Limb (tissue), 2 donors: ENCODE measurements around the gene VPS37C.
"Not testable (repeated sequence)": the region's sequence is repeated elsewhere in the genome, so short reads cannot be mapped to it uniquely, and the experiment has no call there.

Source experiments
- DNase-seq, 2 donors: peaks; one replicate each; pipeline ENCODE4 v3.0.0-alpha.2; 2016; ENCODE audit errors: extremely low spot score in 2 of 2

VPS37C gene

DNA sequence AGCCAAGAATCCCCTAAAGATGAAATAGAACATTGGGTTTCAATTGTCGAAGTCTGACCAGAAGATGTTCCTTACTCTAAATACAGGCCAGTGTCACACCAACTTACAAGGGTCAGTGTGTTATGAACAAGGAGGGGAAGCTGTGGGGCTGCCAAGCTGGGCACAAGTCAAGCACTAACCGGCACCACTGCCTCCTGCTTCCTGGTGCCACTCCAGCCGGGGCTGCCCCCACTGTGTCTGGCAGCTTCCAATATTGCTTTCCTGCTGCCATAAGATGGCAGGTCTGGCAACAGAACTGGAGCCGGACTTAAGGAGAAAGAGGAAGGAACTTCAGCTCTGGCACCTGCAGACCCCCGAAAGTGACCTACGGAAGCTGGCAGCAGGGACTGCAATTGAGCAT lies 13.7 kb upstream of the VPS37C start:
- DNase-seq = no peak

DNA sequence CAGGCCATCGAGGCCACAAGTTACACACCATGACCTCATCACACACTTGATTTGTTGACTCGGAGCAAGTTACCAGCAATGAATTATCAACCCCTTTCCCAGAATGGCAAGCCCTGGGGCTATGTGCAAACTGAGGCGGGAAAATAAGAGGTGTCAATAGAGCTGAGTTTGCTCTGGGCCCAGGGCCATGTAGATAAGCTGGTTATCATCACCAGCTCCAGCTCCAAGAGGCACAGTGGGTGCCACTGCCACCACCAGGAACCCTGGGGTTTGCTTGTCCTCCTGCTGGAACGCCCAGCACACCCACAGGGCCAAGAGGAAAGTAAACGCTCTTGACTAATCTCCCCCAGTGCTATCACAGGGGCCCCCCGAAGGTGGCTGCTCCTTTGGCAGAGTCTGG lies 13.0 kb upstream of the VPS37C start:
- DNase-seq = peak in 1 of 2 donors; percentile 18

DNA sequence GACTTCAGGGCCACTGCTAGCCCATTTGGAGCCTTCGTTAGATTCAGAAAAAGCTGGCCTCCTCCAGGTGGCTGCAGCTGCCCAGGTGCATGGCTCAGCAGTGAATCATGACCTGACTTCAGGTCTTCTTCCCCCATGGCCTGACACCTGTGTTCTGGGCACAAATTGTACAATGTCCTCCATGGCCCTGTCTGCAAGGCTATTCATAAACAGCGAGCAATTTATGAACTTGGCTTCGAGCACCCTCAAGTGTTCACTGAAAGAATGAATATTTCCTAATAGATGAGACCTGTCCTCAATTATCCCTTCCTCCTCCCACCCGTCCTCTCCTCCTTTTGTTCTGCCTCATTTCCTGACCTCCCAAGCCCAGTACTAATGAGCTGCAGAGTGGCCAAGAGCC lies 12.2 kb upstream of the VPS37C start:
- no peak for DNase-seq

DNA sequence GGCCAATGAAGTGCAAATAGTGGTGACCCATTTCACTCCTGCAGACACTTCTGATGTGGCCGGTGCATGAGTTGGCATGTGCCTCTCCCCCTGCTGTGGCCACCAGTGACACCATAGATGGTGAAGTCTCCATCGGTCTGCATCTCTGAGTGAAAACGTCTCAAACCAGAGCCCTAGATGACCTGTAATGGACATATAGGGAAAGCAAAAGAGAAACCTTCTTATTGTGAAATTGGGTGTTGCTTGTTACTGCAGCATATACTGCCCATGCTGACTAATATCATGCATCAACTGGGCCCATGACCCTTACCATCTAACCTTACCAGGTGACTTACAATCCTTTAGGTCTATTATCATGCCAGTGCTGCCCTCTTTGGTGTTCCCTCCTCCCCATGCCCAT lies 11.7 kb upstream of the VPS37C start:
- no peak for DNase-seq

DNA sequence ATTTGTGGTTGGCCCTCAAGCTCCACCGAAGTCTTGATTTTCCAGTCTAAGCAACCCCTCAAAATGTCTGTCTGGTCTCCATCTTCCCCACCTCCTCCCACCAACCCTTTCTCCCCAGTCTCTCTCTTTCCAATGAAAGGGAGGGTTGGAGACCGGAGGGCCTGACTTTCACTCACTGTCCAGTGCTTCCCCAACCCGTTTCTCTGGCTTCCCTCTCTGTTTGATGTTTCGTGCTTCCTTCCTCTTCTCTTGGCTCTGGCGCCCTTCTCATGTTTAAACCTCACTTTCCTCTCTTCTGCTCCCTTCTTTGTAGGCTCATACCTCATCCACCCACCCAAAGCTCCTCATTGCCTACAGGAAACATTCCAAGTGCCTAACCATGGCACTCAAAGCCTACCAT lies 11.1 kb upstream of the VPS37C start:
- no peak for DNase-seq

DNA sequence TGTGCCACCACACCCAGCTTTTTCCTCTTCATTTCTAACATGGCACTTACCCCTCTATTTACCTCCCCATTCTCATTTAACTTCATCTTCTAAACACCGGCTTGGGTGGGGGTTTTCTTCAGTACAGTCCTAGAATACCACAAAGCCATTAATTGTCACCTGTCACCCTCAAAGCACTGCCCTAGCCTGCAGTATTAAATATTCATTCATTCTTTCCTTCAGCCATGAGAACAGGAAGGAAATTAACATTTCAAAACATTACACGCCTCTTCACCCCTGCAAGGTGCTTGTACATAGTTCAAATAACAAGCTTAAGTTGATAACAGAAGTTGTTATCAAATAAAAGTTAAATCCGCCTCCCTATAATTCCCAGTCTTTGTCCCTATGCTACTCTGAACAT lies 10.7 kb upstream of the VPS37C start:
- no peak for DNase-seq

DNA sequence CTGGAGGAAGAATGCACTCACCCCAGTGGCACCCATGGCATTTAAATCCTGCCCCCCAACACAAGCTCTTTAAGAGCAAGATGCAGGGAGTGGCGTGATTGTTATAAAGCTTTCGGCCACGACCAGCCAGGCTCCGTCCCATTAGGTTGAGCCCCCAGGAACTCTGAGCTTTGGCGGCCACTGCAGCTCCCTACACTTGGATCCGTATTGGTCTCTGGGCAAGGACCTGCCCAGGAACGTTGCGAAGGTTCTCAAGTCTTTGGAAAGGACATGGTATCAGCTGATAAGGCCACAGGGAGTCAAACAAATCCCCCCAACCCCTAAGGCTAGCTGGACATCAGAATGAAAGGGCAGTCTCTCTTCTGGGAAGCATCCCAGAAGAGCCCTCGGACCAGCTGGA lies 9.3 kb upstream of the VPS37C start:
- no peak for DNase-seq

DNA sequence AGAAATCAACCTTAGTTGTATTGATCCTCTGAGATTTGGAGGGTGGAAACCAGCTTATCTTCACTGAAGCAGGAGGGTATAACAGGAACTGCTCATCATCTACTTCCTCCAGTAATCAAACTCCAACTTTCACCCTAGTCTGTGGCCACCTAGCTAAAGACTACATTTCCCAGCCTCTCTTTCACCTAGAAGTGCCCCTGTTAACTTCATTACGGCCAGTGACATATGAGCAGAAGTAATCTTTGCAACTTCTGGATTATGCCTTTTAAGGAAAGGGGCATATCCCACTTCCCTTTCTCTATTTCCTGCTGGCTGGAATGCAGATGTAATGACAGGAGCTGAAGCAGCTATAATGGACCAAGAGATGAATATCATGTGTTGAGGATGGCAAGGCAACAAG lies 7.6 kb upstream of the VPS37C start:
- no peak for DNase-seq

DNA sequence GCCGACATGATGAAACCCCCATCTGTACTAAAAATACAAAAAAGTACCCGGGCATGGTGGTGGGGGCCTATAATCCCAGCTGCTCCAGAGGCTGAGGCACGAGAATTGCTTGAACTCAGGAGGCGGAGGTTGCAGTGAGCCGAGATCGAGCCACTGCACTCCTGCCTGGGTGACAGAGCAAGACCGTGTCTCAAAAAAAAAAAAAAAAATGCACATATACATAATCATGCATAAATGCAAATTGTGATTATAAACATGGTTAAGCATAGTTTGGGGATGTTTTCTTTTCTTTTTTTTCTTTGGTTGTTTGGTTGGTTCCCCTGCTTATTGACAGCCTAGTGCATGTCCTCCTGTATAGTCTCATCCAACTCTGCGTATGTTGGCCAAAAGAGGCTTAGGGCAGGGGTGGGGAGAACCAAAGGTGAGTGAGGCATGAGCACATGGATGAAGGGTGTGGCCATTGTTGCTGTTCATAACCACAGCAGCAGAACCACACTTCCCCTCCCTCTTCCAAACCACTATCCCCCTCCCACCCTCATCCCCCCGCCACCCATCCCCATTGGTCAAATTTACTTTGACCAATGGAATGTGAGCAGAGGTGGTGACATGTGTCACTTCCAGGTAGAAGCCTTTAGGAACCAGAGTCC lies 6.9 kb upstream of the VPS37C start:
- no peak for DNase-seq

DNA sequence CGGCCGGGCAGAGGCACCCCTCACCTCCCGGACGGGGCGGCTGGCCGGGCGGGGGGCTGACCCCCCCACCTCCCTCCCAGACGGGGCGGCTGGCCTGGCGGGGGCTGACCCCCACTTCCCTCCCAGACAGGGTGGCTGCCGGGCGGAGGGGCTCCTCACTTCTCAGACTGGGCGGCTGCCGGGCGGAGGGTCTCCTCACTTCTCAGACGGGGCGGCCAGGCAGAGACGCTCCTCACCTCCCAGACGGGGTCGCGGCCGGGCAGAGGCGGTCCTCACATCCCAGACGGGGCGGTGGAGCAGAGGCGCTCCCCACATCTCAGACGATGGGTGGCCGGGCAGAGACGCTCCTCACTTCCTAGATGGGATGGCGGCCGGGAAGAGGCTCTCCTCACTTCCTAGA lies 5.1 kb upstream of the VPS37C start:
- DNase-seq = not testable (repeated sequence)

DNA sequence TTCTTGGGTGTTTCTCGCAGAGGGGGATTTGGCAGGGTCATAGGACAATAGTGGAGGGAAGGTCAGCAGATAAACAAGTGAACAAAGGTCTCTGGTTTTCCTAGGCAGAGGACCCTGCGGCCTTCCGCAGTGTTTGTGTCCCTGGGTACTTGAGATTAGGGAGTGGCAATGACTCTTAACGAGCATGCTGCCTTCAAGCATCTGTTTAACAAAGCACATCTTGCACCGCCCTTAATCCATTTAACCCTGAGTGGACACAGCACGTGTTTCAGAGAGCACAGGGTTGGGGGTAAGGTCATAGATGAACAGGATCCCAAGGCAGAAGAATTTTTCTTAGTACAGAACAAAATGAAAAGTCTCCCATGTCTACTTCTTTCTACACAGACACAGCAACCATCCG lies 4.6 kb upstream of the VPS37C start:
- not testable (repeated sequence) for DNase-seq

DNA sequence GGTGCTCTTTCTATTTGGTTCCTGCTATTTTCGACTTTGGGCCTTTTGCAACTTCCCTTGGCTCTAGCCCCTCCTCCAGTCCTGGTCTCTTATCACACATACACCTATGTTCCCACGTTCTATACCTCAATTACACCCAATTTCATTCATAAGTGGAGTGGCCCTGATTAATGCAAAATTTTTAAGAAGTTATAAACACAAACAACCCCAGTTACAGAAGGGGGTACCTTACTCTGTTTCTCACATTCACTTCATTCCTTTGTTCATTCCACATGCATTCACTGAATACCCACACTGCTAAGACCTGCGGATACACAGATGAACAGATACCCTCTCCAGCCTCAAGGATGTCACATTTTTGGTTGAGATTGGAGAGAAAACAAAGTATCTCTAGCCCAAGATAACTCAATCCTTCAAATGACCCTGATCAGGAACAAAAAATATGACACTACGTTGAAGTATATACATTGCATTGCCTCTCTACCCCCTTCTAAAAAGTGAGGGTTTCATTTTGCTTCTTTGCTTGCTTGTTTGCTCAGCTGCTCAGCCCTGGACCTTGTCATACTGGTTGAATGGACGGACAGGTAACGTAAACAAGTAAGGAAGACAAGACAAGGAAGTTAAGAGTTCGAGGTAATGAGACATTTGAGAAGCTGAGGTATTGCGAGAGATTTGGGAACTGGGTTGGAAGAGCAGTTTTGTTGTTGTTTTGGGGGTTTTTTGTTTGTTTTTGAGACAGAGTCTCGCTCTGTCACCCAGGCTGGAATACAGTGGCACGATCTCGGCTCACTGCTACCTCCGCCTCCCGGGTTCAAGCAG lies 3.6 kb upstream of the VPS37C start:
- DNase-seq = no peak

DNA sequence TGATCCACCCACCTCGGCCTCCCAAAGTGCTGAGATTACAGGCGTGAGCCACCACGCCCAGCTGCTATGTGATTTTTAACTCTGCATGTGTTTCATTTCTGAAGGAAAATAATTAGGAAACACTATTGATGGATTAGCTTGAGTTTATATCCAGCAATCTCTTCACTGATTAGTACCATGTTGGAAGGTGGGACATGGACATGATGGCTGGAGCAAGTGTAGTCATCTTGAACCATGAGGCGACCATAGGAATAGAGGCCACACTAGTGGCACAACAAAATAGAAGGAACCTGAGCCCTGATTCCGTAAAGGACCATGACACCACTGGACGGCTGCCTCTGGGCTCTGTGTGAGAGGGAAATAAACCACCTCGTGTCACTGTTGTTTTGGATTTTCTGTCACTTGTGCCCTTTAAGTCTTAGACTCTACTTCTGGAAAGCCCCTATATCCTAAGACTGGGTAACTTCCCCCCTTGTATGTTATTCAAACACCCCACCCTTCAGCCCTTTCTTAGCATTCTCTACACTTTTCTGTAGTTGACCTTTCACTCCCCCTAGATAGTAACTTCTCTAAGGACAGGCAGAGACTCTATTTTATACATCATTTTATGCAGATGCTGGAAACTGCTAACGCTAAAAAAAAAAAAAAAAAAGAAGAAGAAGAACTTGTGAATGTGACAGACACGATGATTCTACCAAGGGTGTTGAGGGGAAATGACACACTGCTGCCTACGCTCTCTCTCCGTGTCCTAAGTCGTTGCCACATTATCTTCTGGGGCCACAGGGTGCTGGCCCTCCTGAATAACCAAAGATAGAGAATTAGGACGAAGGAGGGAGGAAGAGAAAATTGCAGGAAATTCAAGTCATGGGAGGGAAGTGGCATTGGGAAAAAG lies 2.7 kb upstream of the VPS37C start:
- no peak for DNase-seq

DNA sequence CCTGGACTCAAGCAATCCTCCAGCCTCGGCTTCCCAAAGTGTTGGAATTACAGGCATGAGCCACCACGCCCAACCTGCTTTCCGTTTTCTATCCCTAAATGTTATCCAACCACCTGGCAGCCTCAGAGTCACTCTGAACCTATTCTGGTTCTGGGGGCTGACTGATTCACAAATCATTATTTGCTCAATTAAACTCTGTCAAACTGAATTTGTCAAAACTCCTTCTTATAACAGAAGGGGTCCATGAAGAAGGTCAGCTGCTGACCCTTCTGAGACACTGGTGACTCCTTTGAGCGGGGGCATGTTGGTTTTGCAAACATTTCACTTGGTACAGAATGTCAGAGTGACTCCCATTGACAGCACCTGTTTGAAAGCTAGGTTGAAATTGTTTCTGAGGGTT lies 1.8 kb upstream of the VPS37C start:
- DNase-seq = no peak

DNA sequence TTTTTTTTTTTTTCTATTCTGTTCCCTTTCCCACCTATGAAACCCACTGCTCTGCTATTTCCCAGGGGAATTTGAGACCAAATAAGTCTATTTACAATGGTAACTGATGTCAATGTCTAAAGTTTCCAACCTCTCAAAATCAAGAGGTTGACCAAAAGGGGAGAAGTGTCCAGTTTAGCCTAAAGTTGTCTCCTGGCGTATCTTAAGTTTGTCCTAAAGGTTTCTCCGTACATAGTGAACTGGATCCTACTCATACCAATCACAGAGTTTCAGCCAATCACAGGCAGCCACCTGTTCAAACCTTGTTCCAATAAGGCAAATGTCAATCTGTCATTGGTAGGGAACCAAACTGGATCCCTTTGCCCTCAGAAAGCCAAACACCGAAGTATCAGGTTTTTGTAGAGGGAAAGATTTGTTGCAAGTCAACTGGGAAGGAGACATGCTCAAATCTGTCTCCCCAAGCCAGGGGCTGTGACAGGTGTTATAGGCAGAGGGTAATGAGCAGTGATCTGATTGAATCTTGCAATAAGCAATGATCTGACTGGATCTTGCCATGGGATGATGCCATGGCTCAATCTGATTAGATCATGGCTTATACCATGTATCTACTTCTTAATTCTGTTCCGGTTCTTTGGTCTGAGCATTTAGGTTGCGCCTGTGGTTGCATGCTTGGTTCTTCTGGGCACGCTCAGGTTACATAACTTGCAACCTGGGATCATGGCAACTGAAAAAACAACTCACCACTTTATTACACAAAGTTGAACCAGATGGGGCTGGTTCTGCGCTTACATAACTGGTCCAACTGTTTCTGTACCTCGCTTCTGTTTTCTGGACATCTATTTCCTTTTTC lies 1.1 kb upstream of the VPS37C start:
- peak in 1 of 2 donors; percentile 32 for DNase-seq

DNA sequence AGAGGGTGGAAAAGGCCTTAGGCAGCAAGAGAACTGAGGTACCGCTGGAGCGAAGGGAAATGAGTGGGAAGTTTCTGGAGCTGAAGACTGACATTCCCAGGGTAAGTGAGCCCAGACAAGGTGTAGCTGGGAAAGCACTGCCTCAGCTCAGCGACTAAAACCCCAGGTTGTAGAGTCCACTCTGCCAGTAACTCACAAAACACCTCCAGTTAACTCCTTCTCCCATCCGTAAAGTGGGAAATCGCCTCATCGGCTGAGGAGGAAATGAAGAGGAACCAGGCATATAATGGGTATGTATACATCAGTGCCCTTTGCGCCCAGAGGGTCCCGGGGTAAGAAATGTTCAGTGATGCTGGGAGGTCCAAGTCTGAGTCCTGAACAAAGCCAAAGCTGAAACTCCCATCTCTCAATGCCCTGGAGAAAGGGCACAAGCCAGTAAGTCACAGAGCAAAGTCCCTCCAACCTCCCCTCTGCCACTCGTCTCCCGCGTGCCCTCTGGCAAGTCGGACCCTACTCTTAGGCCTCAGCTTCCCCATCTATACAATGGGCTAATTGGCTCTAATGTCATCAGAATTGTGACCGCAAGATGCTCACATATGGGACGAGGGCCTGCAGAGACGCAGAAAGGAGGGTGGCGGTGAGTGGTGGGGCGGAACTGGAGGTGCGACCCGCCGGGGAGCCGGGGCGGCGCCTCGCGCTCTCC lies 588 bp downstream of the VPS37C start:
- DNase-seq = no peak

DNA sequence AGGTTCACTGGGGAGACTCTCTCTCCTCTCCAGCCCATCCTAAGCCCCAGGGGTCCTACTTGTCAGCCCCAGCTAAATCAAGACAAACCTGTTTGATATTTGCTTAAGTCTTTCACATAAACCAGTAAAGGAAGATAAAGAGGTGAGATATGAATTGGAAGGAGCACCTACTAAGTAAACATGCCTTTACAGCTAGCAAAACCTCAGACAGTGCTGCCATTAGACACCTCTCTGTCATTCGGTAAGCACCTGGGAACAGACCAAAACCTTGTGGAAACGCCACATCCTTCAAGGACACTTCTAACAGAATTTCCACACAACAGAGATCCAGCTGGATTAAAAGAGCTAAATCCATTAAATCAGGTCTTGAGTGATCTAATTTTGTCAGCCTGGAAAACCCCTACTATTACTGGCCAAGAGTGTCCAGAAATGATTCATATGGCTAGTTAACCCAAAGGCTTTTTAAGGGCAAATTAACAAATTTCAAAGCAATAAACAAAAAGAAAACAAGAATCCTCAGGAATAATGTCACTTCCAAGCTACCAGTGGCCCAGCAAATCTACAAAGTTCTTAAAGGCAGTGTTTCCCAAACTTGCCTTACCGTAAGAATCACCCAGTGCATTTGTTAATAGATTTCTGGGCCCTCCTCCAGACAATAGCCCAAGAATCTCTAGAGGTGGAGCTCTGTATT lies 2.4 kb downstream of the VPS37C start:
- no peak for DNase-seq

DNA sequence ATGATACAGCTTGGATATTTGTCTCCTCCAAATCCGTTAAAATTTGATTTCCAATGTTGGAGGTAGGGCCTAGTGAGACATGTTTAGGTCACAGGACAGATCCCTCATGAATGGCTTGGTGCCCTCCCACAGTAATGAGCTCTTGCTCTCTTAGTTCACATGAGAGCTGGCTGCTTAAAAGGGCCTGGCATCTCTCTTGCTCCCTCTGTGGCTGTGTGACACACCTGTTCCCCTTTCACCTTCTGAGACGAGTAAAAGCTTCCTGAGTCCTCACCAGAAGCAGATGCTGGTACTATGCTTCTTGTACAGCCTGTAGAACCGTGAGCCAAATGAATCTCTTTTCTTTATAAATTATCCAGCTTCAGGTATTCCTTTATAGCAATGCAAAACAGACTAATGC lies 3.5 kb downstream of the VPS37C start:
- no peak for DNase-seq

DNA sequence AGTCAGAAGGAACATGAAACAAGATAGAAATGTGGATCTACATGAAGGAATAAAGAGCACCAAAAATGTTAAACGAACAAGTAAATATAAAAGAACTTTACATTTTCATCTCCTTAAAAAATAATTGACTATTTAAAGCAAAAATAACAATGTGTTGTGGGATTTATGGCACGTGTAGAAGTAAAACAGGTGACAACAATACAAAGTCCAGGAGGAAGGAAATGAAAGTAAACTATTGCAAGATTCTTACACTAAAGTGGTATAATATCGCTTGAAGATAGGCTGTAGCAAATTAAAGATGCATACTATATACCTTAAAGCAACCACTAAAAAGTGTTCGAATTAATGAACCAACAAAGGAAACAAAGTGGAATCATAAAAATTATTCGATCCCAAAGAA lies 5.5 kb downstream of the VPS37C start:
- DNase-seq = no peak

DNA sequence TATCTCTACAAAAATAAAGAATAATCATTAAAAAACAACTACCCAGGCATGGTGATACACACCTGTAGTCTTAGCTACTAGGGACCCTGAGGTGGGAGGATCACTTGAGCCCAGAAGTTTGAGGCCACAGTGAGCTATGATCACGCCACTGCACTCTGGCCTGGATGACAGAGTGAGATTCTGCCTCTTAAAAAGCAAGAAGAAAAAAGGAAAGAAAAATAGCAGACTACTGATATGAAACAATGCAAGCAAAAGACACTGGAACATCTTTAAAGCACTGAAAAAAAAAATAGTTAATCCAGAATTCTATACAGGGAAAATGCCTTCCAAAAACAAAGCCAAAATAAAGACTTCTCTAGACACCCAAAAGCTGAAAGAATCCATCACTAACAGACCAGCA lies 5.9 kb downstream of the VPS37C start:
- DNase-seq = no peak
